Stimulated activated CD8-positive, alpha-beta memory T cell treated with anti-CD3 and anti-CD28 coated beads, Interleukin-12 subunit alpha, Interleukin-12 subunit beta, amount 100 ng/mL, for 24 hours (primary cell): ENCODE results near the gene HAGH.
"Not testable (repeated sequence)": the region's sequence is repeated elsewhere in the genome, so short reads cannot be mapped to it uniquely, and the experiment has no call there.

Experiments used
- DNase-seq: peaks from one replicate; pipeline ENCODE4 v3.0.0-alpha.2; 2020; ENCODE audit errors: extremely low read depth

The HAGH gene

DNA sequence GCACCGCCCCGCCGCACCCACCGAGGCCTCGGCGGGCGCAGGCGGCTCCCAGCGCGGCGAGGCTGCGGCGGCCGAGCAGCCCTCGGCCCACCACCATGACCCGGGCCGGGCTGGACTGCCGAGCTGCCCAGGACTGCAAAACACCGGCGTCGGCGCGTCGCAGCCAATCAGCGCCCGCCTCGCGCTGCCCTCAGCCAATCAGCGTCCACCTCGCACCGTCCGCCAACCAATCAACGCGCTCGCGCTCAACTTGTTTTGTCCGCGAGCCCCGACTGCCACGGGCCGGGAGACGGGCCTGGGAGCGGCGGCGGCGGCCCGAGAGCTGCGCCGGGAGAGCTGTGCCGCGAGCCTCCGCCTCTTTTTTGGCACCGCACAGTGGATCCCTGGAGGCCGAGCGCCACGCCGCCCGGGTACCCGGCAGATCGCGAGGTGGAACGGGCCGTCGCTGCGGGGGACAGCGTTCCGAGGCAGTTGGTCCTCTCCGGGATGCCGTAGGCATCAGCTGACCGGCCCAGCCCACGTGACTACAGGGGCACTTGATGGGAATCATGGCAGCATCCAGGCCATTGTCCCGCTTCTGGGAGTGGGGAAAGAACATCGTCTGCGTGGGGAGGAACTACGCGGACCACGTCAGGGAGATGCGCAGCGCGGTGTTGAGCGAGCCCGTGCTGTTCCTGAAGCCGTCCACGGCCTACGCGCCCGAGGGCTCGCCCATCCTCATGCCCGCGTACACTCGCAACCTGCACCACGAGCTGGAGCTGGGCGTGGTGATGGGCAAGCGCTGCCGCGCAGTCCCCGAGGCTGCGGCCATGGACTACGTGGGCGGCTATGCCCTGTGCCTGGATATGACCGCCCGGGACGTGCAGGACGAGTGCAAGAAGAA, at the start of gene HAGH, which contains the start of gene FAHD1:
Gene HAGH (minus strand): TSS at position 135 of the 883 bp plus-strand sequence. CDS start 38 bp downstream, at position 97.
Gene FAHD1 (plus strand): TSS at position 516 of the 883 bp plus-strand sequence. CDS start 33 bp downstream, at position 549.
- peak; percentile 75 for DNase-seq

DNA sequence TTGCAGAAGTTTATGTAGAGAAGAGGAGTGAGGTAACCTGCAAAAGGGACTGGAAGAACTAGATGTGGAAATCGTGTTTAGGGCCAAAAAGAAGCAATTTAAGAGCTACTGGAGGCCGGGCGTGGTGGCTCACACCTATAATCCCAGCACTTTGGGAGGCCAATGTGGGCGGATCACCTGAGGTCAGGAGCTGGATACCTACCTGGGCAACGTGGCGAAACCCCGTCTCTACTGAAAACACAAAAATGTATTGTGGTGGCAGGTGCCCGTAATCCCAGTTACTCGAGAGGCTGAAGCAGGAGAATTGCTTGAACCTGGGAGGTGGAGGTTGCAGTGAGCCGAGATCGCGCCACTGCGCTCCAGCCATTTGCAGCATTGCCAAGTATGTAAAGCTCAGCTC, 49.4 kb upstream of the HAGH start:
- not testable (repeated sequence) for DNase-seq

DNA sequence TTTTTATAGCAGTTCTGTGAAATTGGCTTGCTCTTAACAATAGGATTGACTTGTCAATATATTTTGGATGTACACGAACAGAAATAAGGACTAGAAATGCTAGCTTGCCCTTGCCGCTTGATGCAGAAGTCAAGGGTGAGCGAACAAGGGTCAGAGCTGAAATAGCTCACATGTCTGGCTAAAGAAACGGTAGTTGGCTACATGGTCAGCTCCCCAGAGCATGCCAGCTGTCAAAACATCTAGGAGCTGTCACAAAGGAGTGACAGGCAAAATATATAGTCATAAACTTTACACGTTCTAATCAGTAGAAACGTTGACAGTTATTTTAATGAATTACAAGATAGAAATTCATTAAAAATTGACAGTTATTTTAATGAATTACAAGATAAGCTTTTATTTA, 48.2 kb upstream of the HAGH start:
- DNase-seq = no peak

GRCh38 chr16:1871974-1872635, 45.5 kb upstream of the HAGH start, which contains the start of gene MEIOB:
MEIOB (minus strand) TSS chr16:1872164; CDS start chr16:1868175, 3,989 bp downstream.
- DNase-seq = no peak

DNA sequence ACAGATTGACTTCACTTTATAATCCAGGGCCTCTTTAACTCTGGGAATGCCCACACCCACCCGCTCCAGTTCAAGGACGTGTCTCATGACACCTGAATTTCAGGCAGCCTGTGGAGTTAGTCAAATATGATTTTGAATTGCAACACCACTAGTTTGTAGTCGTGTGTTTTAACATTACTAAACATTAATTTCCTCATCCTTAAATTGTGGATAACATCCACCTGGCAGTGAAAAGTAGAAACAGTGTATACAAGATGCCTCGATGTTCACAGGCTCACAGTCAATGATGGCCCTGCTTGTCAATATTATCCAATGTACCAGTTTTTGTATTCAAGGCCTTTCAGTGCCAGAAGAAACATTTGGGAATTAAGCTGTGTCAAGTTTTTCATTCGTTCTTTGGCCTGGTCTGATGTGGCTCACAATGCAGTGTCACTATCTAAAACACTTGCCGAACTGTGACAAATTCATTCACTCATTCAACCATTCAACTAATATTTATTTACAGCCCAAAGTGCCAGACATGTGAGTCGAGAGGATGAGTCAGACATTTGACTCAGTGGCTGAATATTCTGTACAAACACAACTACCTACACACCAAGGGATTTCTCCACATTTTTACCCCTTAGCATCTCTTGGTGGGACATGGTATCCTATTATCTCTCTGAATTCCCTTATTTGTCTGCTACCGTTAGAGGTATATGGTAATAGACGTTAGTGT, 43.9 kb upstream of the HAGH start:
- DNase-seq = no peak

DNA sequence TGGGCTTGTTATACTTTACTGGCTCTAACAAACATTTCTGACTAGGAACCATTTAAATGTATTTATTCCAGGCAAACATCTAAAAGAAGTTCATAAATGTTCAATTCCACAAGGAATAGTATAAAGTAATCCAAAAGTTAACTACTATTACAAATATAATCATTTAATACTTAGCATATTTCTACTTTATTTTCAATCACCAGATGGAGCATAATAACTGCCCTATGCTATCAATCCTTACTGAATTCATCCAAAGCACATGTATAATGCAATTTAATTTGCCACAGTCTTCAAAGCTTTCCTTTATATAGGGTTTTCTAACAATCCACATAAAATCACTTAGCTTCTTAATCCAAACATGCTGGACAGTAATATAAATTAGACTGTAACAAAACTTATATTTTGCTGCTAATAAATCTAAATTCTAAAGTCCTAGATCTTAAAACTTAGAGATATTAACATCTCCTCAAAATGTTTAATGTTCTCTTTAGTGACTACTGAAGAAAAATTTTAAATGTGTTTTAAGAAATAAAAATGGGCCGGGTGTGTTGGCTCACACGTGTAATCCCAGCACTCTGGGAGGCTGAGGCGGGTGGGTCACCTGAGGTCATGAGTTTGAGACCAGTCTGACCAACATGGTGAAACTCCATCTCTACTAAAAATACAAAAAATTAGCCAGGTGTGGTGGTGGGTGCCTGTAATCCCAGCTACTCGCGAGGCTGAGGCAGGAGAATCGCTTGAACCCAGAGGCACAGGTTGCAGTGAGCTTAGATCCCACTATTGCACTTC, 39.5 kb upstream of the HAGH start:
- no peak for DNase-seq

GRCh38 chr16:1863681-1864460, 37.2 kb upstream of the HAGH start:
- no peak for DNase-seq

DNA sequence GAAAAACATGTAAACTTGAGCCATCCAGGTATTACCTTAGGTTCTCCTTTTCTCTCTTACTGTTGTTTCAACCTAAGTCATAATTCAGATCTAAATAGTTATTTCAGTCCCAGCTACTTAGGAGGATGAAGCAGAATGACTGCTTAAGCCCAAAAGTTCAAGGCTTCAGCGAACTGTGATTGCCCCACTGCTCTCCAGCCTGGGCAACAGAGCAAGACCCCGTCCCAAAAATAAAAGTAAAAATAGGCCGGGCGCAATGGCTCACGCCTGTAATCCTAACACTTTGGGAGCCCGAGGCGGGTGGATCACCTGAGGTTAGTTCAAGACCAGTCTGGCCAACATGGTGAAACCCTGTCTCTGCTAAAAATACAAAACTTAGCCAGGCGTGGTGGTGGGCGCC, 35.8 kb upstream of the HAGH start:
- DNase-seq = no peak

DNA sequence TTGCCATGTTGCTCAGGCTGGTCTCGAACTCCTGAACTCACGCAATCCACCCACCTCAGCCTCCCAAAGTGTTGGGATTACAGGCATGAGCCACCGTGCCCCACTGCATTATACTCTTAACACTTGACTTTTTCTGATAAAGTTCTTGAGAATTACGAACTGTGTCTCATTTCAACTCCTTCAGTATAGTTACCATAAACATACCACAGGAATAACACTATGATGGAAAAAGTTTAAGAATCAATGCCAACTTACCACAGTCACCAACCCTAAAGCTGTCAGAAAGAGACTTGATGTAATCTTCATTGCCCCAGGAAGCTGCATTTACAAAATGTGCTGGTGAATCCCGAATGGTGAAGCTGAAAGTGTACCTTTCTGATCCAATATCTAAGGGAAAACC, 35.1 kb upstream of the HAGH start:
- no peak for DNase-seq

- no peak for DNase-seq
Observed at GRCh38 chr16:1859650-1860049, 33.0 kb upstream of the HAGH start.

- DNase-seq = no peak
Observed at GRCh38 chr16:1858189-1858865, 31.7 kb upstream of the HAGH start.

DNA sequence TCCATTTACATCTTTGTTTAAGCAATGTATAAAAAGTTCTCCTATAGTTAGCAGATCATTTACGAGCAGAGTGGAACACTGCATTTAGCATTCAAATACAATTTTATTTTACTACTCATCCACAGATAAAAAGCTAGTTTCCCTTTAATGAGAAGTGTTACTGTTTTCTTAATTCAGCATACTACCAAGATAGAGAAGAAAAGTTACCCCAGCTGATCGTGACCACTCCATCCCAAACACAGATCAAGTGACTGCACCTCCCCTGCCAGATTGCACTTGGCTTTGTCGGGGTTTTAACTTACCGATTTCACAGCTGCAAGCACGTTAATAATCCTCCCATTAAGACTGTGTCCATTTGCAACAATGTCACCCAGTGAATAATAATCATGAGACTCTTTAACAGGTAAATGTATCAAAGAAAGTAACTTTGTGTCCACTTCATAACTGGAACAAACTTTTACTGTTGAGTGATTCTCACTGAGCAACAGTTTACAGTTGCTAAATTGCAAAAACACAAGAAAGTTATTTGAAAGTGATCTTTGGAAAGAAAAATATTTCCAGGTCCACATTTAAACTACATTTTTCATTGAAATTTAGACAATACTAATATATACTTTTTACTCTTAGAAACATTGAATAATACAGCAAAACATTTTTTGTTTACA, 30.9 kb upstream of the HAGH start:
- no peak for DNase-seq

DNA sequence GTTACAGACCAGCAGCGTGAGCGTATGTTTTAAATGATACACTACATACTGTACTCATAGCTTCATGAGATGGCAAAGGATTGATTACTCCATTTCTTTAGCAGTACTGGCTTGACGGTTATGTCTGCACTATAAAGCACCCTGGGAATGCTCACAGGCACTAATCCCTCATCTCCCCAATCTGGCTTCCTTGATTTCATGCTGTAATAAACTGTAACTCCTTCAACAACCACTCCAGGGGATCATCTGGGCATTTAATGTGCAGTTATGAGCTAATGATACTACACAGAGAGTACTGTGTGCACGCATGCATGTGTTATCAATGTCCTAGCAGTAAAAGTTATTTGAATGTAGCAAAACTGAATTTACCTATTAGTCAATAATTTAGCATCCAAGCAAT, 25.2 kb upstream of the HAGH start:
- no peak for DNase-seq

- DNase-seq = no peak
Observed at GRCh38 chr16:1850981-1851380, 24.4 kb upstream of the HAGH start.

DNA sequence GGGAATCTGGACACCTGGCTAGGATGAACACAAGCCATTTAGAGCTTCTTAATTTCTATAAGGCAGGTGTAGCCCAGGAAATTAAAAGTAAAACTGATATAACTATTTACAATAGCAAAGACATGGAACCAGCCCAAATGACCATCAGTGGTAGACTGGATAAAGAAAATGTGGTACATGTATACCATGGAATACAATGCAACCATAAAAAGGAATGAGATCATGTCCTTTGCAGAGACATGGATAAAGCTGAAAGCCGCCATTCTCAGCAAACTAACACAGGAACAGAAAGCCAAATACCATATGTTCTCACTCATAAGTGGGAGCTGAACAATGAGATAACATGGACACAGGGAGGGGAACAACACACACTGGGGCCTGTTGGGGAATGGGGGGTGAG, 19.8 kb upstream of the HAGH start:
- no peak for DNase-seq

DNA sequence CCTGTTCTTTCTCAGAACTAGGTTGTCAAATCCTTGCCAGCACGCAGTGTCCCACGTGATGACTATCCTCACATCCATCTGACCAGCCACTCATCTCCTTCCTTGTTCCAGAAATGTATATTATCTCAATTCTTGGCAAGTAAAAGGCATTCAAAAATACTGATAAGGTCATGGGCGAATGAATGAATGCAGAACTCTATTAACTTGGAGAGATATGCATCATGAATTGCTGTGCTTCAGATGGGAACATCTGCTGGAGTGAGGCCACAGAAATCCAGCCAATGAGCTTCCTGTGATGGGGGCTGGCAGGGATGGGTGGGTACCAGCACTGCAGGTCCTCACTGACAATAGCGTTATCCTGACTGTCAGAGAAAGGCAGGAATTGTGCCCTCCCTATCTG, 19.4 kb upstream of the HAGH start:
- no peak for DNase-seq

- no peak for DNase-seq
Observed at GRCh38 chr16:1839554-1839953, 12.9 kb upstream of the HAGH start.

GRCh38 chr16:1834096-1834495, 7.5 kb upstream of the HAGH start:
- no peak for DNase-seq

DNA sequence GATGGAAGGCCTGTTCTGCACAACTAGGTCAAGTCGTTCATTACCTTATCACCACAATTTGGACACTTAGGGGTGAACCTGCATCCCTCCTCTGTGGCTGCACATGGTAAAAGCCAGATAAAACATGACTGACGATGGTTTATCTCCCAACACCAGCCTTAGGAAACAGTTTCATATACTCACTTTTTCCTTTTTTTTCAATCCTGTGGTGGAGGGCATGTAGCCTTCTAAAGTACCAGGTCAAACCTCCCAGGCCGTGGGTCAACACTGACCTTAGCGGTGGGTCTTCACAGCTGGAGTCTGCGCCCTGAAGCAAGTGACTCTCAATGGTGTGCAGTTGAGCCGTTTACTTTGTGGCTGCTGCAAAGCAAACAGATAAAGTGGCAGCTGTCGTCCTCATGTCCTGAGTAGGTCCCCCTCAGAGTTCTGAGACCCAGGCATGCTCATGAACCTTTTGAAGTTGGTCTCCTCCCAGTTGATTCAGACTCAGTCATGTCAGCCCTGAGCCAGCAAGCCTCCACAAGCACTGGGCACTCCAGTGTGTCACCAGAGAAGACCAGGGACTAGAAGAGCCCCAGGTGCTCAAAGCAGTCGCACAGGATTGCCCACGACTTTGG, 6.3 kb upstream of the HAGH start:
- no peak for DNase-seq
